ENCODE results near the gene HOXC9.

The HOXC9 gene

DNA sequence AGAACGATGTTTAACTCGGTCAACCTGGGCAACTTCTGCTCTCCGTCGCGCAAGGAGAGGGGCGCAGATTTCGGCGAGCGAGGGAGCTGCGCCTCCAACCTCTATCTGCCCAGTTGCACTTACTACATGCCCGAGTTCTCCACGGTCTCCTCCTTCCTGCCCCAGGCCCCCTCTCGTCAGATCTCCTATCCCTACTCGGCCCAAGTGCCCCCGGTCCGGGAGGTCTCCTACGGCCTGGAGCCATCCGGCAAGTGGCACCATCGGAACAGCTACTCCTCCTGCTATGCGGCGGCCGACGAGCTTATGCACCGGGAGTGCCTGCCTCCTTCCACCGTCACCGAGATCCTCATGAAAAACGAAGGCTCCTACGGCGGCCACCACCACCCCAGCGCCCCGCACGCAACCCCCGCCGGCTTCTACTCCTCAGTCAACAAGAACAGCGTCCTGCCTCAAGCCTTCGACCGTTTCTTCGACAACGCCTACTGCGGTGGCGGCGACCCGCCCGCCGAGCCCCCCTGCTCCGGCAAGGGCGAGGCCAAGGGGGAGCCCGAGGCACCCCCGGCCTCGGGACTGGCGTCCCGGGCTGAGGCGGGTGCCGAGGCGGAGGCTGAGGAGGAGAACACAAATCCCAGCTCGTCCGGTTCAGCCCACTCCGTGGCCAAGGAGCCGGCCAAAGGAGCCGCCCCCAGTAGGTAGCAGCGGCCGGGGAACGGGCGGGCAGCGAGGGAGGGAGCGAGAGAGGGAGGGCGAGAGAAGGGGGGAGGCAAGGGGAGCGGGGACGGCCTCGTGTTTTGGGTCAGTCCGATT lies 26.5 kb upstream of the HOXC9 start:
- Histone ChIP-seq H3K27ac (ENCODE audit: extremely low read depth, low read depth, low read length) (peak overlapping the region; percentile 97), H3K4me1 (ENCODE audit: control insufficient read depth, insufficient read depth, low read length) (peaks cover 65% of the 10 kb centered on the region), H3K4me3 (ENCODE audit: low read depth, low read length) (peak overlapping the region; percentile 38), H3K9me3 (ENCODE audit: control insufficient read depth, insufficient read depth, low read depth, low read length) (no peaks in the 10 kb centered on the region), H3K36me3 (ENCODE audit: control insufficient read depth in 2 of 2, insufficient read depth in 1 of 2, low read length in 2 of 2) (no peaks in the 10 kb centered on the region)
- ChIA-PET CTCF (interaction anchor here (1.0 kb wide), 1 partner anchor 235 kb away, joined by 4 read pairs; no protein-coding TSS in a partner anchor), POLR2A (no interaction called here)
- no peak for TF ChIP-seq ZNF555 (tag by site-specific recombination; conservative IDR thresholded peaks at IDR 0.05)
- TF ChIP-seq, protein P1, sequence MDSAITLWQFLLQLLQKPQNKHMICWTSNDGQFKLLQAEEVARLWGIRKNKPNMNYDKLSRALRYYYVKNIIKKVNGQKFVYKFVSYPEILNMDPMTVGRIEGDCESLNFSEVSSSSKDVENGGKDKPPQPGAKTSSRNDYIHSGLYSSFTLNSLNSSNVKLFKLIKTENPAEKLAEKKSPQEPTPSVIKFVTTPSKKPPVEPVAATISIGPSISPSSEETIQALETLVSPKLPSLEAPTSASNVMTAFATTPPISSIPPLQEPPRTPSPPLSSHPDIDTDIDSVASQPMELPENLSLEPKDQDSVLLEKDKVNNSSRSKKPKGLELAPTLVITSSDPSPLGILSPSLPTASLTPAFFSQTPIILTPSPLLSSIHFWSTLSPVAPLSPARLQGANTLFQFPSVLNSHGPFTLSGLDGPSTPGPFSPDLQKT (IDR thresholded peaks at IDR 0.05; ENCODE audit: borderline replicate concordance, low read depth, low read length) = no peak
- TF ChIP-seq ZBTB7A (tag by site-specific recombination; IDR thresholded peaks at IDR 0.05; ENCODE audit: low read depth) = no peak
- TF ChIP-seq ZNF19 (tag by site-specific recombination; IDR thresholded peaks at IDR 0.05; ENCODE audit: low read depth) = no peak
- no peak for TF ChIP-seq ZNF768 (tag by site-specific recombination; IDR thresholded peaks at IDR 0.05)
- no peak for TF ChIP-seq ZBTB21 (tag by site-specific recombination; IDR thresholded peaks at IDR 0.05)
- peak; percentile 41; the same call in 1 of the 2 replicates for TF ChIP-seq ZNF660 (tag by site-specific recombination; IDR thresholded peaks at IDR 0.05)
- TF ChIP-seq, protein P2, sequence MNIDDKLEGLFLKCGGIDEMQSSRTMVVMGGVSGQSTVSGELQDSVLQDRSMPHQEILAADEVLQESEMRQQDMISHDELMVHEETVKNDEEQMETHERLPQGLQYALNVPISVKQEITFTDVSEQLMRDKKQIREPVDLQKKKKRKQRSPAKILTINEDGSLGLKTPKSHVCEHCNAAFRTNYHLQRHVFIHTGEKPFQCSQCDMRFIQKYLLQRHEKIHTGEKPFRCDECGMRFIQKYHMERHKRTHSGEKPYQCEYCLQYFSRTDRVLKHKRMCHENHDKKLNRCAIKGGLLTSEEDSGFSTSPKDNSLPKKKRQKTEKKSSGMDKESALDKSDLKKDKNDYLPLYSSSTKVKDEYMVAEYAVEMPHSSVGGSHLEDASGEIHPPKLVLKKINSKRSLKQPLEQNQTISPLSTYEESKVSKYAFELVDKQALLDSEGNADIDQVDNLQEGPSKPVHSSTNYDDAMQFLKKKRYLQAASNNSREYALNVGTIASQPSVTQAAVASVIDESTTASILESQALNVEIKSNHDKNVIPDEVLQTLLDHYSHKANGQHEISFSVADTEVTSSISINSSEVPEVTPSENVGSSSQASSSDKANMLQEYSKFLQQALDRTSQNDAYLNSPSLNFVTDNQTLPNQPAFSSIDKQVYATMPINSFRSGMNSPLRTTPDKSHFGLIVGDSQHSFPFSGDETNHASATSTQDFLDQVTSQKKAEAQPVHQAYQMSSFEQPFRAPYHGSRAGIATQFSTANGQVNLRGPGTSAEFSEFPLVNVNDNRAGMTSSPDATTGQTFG (tag by site-specific recombination; IDR thresholded peaks at IDR 0.05; ENCODE audit: borderline replicate concordance) = no peak
- TF ChIP-seq, protein P3, sequence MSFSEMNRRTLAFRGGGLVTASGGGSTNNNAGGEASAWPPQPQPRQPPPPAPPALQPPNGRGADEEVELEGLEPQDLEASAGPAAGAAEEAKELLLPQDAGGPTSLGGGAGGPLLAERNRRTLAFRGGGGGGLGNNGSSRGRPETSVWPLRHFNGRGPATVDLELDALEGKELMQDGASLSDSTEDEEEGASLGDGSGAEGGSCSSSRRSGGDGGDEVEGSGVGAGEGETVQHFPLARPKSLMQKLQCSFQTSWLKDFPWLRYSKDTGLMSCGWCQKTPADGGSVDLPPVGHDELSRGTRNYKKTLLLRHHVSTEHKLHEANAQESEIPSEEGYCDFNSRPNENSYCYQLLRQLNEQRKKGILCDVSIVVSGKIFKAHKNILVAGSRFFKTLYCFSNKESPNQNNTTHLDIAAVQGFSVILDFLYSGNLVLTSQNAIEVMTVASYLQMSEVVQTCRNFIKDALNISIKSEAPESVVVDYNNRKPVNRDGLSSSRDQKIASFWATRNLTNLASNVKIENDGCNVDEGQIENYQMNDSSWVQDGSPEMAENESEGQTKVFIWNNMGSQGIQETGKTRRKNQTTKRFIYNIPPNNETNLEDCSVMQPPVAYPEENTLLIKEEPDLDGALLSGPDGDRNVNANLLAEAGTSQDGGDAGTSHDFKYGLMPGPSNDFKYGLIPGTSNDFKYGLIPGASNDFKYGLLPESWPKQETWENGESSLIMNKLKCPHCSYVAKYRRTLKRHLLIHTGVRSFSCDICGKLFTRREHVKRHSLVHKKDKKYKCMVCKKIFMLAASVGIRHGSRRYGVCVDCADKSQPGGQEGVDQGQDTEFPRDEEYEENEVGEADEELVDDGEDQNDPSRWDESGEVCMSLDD (tag by site-specific recombination; IDR thresholded peaks at IDR 0.05) = peak; percentile 52; the same call in 1 of the 2 replicates
- no peak for TF ChIP-seq ZNF423 (tag by site-specific recombination; IDR thresholded peaks at IDR 0.05)
- no peak for TF ChIP-seq ZNF211 (tag by site-specific recombination; IDR thresholded peaks at IDR 0.05; ENCODE audit: low read depth)
- TF ChIP-seq, protein P4, sequence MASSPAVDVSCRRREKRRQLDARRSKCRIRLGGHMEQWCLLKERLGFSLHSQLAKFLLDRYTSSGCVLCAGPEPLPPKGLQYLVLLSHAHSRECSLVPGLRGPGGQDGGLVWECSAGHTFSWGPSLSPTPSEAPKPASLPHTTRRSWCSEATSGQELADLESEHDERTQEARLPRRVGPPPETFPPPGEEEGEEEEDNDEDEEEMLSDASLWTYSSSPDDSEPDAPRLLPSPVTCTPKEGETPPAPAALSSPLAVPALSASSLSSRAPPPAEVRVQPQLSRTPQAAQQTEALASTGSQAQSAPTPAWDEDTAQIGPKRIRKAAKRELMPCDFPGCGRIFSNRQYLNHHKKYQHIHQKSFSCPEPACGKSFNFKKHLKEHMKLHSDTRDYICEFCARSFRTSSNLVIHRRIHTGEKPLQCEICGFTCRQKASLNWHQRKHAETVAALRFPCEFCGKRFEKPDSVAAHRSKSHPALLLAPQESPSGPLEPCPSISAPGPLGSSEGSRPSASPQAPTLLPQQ (tag by site-specific recombination; IDR thresholded peaks at IDR 0.05) = no peak
- TF ChIP-seq ZNF169 (tag by site-specific recombination; IDR thresholded peaks at IDR 0.05) = no peak
- TF ChIP-seq GLI2 (tag by site-specific recombination; IDR thresholded peaks at IDR 0.05; ENCODE audit: borderline replicate concordance, low read depth) = no peak
- TF ChIP-seq, protein P5, sequence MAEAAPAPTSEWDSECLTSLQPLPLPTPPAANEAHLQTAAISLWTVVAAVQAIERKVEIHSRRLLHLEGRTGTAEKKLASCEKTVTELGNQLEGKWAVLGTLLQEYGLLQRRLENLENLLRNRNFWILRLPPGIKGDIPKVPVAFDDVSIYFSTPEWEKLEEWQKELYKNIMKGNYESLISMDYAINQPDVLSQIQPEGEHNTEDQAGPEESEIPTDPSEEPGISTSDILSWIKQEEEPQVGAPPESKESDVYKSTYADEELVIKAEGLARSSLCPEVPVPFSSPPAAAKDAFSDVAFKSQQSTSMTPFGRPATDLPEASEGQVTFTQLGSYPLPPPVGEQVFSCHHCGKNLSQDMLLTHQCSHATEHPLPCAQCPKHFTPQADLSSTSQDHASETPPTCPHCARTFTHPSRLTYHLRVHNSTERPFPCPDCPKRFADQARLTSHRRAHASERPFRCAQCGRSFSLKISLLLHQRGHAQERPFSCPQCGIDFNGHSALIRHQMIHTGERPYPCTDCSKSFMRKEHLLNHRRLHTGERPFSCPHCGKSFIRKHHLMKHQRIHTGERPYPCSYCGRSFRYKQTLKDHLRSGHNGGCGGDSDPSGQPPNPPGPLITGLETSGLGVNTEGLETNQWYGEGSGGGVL (tag by site-specific recombination; IDR thresholded peaks at IDR 0.05) = peak; percentile 95
- TF ChIP-seq, protein P6, sequence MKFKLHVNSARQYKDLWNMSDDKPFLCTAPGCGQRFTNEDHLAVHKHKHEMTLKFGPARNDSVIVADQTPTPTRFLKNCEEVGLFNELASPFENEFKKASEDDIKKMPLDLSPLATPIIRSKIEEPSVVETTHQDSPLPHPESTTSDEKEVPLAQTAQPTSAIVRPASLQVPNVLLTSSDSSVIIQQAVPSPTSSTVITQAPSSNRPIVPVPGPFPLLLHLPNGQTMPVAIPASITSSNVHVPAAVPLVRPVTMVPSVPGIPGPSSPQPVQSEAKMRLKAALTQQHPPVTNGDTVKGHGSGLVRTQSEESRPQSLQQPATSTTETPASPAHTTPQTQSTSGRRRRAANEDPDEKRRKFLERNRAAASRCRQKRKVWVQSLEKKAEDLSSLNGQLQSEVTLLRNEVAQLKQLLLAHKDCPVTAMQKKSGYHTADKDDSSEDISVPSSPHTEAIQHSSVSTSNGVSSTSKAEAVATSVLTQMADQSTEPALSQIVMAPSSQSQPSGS (tag by site-specific recombination; IDR thresholded peaks at IDR 0.05; ENCODE audit: low read depth) = no peak
- TF ChIP-seq MEIS1 (CRISPR knock-in tag; IDR thresholded peaks at IDR 0.05; ENCODE audit: borderline replicate concordance) = no peak
- TF ChIP-seq, protein P7, sequence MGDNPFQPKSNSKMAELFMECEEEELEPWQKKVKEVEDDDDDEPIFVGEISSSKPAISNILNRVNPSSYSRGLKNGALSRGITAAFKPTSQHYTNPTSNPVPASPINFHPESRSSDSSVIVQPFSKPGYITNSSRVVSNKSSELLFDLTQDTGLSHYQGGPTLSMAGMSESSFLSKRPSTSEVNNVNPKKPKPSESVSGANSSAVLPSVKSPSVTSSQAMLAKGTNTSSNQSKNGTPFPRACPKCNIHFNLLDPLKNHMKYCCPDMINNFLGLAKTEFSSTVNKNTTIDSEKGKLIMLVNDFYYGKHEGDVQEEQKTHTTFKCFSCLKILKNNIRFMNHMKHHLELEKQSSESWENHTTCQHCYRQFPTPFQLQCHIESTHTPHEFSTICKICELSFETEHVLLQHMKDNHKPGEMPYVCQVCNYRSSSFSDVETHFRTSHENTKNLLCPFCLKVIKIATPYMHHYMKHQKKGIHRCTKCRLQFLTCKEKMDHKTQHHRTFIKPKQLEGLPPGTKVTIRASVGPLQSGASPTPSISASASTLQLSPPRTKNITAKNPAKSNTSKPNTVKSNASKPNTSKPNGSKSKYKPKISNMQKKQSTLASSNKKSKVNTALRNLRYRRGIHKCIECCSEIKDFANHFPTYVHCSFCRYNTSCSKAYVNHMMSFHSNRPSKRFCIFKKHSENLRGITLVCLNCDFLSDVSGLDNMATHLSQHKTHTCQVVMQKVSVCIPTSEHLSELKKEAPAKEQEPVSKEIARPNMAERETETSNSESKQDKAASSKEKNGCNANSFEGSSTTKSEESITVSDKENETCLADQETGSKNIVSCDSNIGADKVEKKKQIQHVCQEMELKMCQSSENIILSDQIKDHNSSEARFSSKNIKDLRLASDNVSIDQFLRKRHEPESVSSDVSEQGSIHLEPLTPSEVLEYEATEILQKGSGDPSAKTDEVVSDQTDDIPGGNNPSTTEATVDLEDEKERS (tag by site-specific recombination; IDR thresholded peaks at IDR 0.05) = no peak
- TF ChIP-seq ZNF37A (tag by site-specific recombination; IDR thresholded peaks at IDR 0.05) = no peak
- TF ChIP-seq ZNF596 (tag by site-specific recombination; IDR thresholded peaks at IDR 0.05) = peak; percentile 32; the same call in 1 of the 2 replicates
- no peak for TF ChIP-seq MZF1 (tag by site-specific recombination; IDR thresholded peaks at IDR 0.05; ENCODE audit: borderline replicate concordance)
- TF ChIP-seq KLF8 (tag by site-specific recombination; IDR thresholded peaks at IDR 0.05) = peak; percentile 65; the same call in 1 of the 2 replicates

Data from HEK293 (cell line).